Erythroblast (primary cell): Measurements from ENCODE around the gene SLC39A13.

Experiments
- GATA1 ChIP-seq: IDR thresholded peaks from 2 replicates; pipeline ENCODE4 v1.6.1; 2011; ENCODE audit warnings: low read depth, mild to moderate bottlenecking, control low read depth, low read length, moderate library complexity
- POLR2A ChIP-seq: IDR thresholded peaks from 2 replicates; pipeline ENCODE4 v1.6.1; 2011; ENCODE audit warnings: mild to moderate bottlenecking, low read length

DNA sequence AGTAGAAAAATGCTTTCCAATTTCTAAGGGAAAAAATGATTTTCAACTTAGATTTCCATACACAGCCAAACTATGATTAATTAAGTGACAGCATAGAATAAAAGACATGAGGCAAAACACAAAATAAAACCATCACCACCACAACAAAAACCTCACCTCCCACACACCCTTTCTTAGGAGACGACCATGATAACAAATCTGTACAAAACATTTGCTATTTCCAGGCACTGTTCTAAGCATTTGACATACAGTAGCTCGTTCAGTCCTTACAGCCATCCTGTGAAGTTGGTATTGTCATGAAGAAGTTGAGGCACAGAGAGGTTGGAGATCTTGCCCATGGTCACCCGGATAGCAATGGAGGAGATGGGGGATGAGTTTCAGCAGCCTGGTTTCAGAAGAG lies 38.7 kb upstream of the SLC39A13 start:
- no peak for TF ChIP-seq POLR2A
- no peak for TF ChIP-seq GATA1
